ENCODE data around the gene MRPL9.

- TF ChIP-seq CTCF (IDR thresholded peaks at IDR 0.05) (no peak), POLR2AphosphoS5 (IDR thresholded peaks at IDR 0.05; ENCODE audit: insufficient read depth in 1 of 2, low read depth in 1 of 2) (no peak), POLR2A (IDR thresholded peaks at IDR 0.05) (no peak)
Observed at GRCh38 chr1:151790940-151791651, 27.8 kb upstream of the MRPL9 start.

All from vagina (tissue), 2 donors.